GM23248 (cell line): ENCODE results near the gene LTBP3. TPM values are rescaled to one million over a fixed set of nuclear protein-coding genes. Genes with fewer than 3 reads are reported as not detected.
"Not testable (repeated sequence)": the region's sequence is repeated elsewhere in the genome, so short reads cannot be mapped to it uniquely, and the experiment has no call there.

ENCODE experiments used
- DNase-seq: peaks from one replicate; pipeline ENCODE4 v3.0.0-alpha.2; 2015
- H2AFZ ChIP-seq: fragments of 200-600 bp; sonication (generic); 2 replicates; pipeline ENCODE4 v1.6.1; 2016; ENCODE audit warnings: antibody characterized with exemption
- H3F3A ChIP-seq: fragments of 200-600 bp; sonication (generic); 2 replicates; pipeline ENCODE4 v1.6.1; 2016; ENCODE audit warnings: mild to moderate bottlenecking, antibody characterized with exemption, mixed run types; ENCODE audit not compliant: insufficient read depth
- H3K27ac ChIP-seq: fragments of 200-600 bp; sonication (generic); 2 replicates; pipeline ENCODE4 v1.5.1; 2016; ENCODE audit warnings: mild to moderate bottlenecking
- H3K27me3 ChIP-seq: fragments of 200-600 bp; sonication (generic); replicated peaks from 2 replicates; pipeline ENCODE4 v1.6.1; 2016; ENCODE audit warnings: mild to moderate bottlenecking; ENCODE audit not compliant: insufficient read depth
- H3K36me3 ChIP-seq: fragments of 200-600 bp; sonication (generic); 2 replicates; pipeline ENCODE4 v1.6.1; 2016; ENCODE audit warnings: low read depth, mild to moderate bottlenecking
- H3K4me1 ChIP-seq: fragments of 200-600 bp; sonication (generic); 2 replicates; pipeline ENCODE4 v1.6.1; 2016; ENCODE audit warnings: mild to moderate bottlenecking; ENCODE audit not compliant: insufficient read depth
- H3K4me2 ChIP-seq: fragments of 200-600 bp; sonication (generic); one replicate; pipeline ENCODE4 v1.6.1; 2016; ENCODE audit warnings: mild to moderate bottlenecking; ENCODE audit not compliant: unreplicated experiment
- H3K4me3 ChIP-seq: fragments of 200-600 bp; sonication (generic); 2 replicates; pipeline ENCODE4 v1.5.1; 2016; ENCODE audit warnings: mild to moderate bottlenecking
- H3K79me2 ChIP-seq: fragments of 200-600 bp; sonication (generic); 2 replicates; pipeline ENCODE4 v1.6.1; 2016; ENCODE audit warnings: mild to moderate bottlenecking; ENCODE audit not compliant: insufficient read depth
- H3K9ac ChIP-seq: fragments of 200-600 bp; sonication (generic); 2 replicates; pipeline ENCODE4 v1.6.1; 2016; ENCODE audit warnings: mild to moderate bottlenecking
- H3K9me2 ChIP-seq: fragments of 200-600 bp; sonication (generic); 2 replicates; pipeline ENCODE4 v1.6.1; 2016; ENCODE audit warnings: mixed run types, mild to moderate bottlenecking, moderate library complexity; ENCODE audit not compliant: insufficient read depth
- H3K9me3 ChIP-seq: fragments of 200-600 bp; sonication (generic); one replicate; pipeline ENCODE4 v1.6.1; 2017; ENCODE audit warnings: low read depth
- H4K20me1 ChIP-seq: fragments of 200-600 bp; sonication (generic); 2 replicates; pipeline ENCODE4 v1.6.0; 2016; ENCODE audit not compliant: insufficient read depth
- EZH2 ChIP-seq: fragments of 200-600 bp; sonication (generic); IDR thresholded peaks from 2 replicates; pipeline ENCODE4 v1.6.1; 2018; ENCODE audit warnings: antibody characterized with exemption, mild to moderate bottlenecking; ENCODE audit not compliant: insufficient read depth, poor library complexity, severe bottlenecking
- EZH2phosphoT487 ChIP-seq: fragments of 200-600 bp; sonication (generic); IDR thresholded peaks from 2 replicates; pipeline ENCODE4 v1.6.1; 2018; ENCODE audit warnings: antibody characterized with exemption, moderate library complexity, mild to moderate bottlenecking, low read depth; ENCODE audit not compliant: insufficient read depth
- WGBS, 2 experiments: methylation state at CpG; one replicate each; pipeline ENCODE4 v1.1.6; 2015 to 2017; ENCODE audit warnings: low lambda C conversion rate in 2 of 2, low coverage in 1 of 2; ENCODE audit errors: missing lambda C conversion rate in 2 of 2; 5-methylcytosine and 5-hydroxymethylcytosine counted together
- in situ Hi-C: fragments of 300-500 bp; cut with MboI; formaldehyde crosslinking; loops from 2 replicates; pipeline ENCODE4 v1.15.0; 2020
- polyA plus RNA-seq: library from polyadenylated mRNA; unstranded; fragments of >200 nt; fragmentation: Nextera tagmentation; extraction: Ambion mirVana; gene quantifications from 2 replicates; pipeline ENCODE4 v1.2.1, GENCODE V29; 2016
- total RNA-seq: library from RNA; depleted of rRNA; stranded (reverse); fragments of >200 nt; shearing (Covaris generic); gene quantifications from 2 replicates; pipeline ENCODE4 v1.2.3, GENCODE V29; 2014

The LTBP3 gene
- total and polyA plus RNA-seq, 2 experiments from 2014 or later, result 39.6 to 112 TPM

GRCh38 chr11:65521777-65522521 lies 36.2 kb downstream of the LTBP3 start:
- DNase-seq, H3K9me2 ChIP-seq, H3K9ac ChIP-seq, H3K27me3 ChIP-seq, H3F3A ChIP-seq, H3K4me3 ChIP-seq, H3K9me3 ChIP-seq, H3K27ac ChIP-seq, in situ Hi-C loops, H4K20me1 ChIP-seq, H3K4me2 ChIP-seq, H2AFZ ChIP-seq, H3K36me3 ChIP-seq: not testable (repeated sequence)
- Histone ChIP-seq H3K79me2 (peaks cover 20% of the 10 kb centered on the region), H3K4me1 (peaks cover 18% of the 10 kb centered on the region)
- WGBS, 2 experiments, result 88% methylated on average over 20 of the region's 20 CpGs

- not testable (repeated sequence) for H3K9me3 ChIP-seq, H4K20me1 ChIP-seq, H3K27me3 ChIP-seq, H3K4me1 ChIP-seq, H2AFZ ChIP-seq, H3K9me2 ChIP-seq, DNase-seq, H3K79me2 ChIP-seq, H3K36me3 ChIP-seq, H3F3A ChIP-seq, H3K9ac ChIP-seq, H3K4me3 ChIP-seq, H3K27ac ChIP-seq, H3K4me2 ChIP-seq
- in situ Hi-C loops, result loop anchor here (10.0 kb wide), 1 partner anchor 144 kb away; no protein-coding TSS in a partner anchor
- 91 to 94% methylated on average over 8 of the region's 8 CpGs for WGBS, 2 experiments
Measured at GRCh38 chr11:65518941-65519549, 39.1 kb downstream of the LTBP3 start.

GRCh38 chr11:65516135-65516968 lies 41.8 kb downstream of the LTBP3 start:
- Histone ChIP-seq H3K27ac (no peak overlapping the region), H3K9me3 (no peaks in the 10 kb centered on the region), H2AFZ (no peak overlapping the region), H3K4me3 (no peak overlapping the region), H3F3A (no peaks in the 10 kb centered on the region), H3K36me3 (no peaks in the 10 kb centered on the region), H3K9ac (no peak overlapping the region), H3K4me2 (no peak overlapping the region), H3K27me3 (no peaks in the 10 kb centered on the region), H3K79me2 (no peaks in the 10 kb centered on the region), H3K4me1 (no peaks in the 10 kb centered on the region), H3K9me2 (no peaks in the 10 kb centered on the region), H4K20me1 (no peaks in the 10 kb centered on the region)
- in situ Hi-C loops, result loop anchor here (10.0 kb wide), 1 partner anchor 142 kb away; no protein-coding TSS in a partner anchor
- TF ChIP-seq EZH2 (no peak), EZH2phosphoT487 (no peak)
- no peak for DNase-seq
- WGBS, 2 experiments, result 51 to 65% methylated on average over 5 of the region's 5 CpGs

DNA sequence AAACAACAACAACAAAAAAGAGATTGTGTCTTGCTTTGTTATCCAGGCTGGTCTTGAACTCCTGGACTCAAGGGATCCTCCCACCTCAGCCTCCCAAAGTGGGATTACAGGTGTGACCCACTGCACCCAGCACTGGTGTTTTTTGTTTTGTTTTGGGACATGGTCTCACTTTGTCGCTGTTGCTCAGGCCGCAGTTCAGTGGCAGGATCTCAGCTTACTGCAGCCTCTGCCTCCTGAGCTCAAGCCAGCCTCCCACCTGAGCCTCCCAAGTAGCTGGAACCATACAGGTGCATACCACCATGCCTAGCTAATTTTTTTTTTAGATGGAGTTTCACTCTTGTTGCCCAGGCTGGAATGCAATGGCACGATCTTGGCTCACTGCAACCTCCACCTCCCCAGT lies 45.8 kb downstream of the LTBP3 start:
- H2AFZ ChIP-seq, H4K20me1 ChIP-seq, H3K4me3 ChIP-seq, H3K9me2 ChIP-seq, H3K27ac ChIP-seq, DNase-seq, H3K9ac ChIP-seq, H3K36me3 ChIP-seq, H3K9me3 ChIP-seq, H3K27me3 ChIP-seq, H3K4me1 ChIP-seq, H3K4me2 ChIP-seq: not testable (repeated sequence)
- peaks cover 26% of the 10 kb centered on the region for H3K79me2 ChIP-seq
- in situ Hi-C loops, result loop anchor here (10.0 kb wide), 1 partner anchor 138 kb away; no protein-coding TSS in a partner anchor
- peaks cover 15% of the 10 kb centered on the region for H3F3A ChIP-seq
- 83 to 92% methylated on average over 3 of the region's 3 CpGs for WGBS, 2 experiments
